Measurements from ENCODE around the gene ADGRD1. TPM values are rescaled to one million over a fixed set of nuclear protein-coding genes. Genes with fewer than 3 reads are reported as not detected.

ADGRD1 gene
- polyA plus RNA-seq, 1 experiment, result 68.5 TPM

DNA sequence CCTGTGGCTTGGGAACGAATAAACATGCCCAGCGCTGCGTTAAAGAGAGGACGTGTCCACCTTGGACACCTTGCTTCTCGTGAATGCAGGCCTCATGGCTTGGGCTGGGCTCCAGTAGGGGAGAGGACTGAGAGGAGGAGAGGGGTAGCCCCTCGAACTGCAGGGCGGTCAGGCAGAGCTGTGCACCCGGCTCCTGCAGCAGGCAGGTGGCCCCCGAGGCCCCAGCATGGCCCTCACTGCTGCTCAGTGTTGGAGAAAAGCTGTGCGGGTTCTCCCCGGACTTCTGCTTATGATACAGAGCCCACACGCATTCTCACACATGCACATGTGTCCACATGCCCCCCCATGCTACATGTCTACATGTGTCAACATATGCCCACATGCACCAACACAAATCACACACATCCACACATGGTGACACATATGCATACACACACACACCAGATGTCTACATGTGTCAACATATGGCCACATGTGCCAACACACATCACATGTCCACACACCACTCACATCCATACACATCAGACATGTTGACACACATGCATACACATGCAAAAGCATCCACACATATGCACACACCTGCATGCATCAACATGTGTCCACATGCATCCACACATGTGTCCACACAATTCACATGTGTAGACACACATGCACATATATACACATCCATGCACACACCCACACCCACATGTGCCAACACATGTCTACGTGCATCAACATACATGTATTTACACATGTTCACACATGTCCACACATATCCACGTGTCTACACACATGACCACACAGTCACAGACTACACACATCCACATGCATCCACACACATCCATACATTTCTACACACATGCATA, 3.0 kb downstream of the ADGRD1 start:
- no peak for TF ChIP-seq CTCF (IDR thresholded peaks at IDR 0.05; ENCODE audit: insufficient read depth, low read depth, low read length)
- CTCF ChIA-PET, result no interaction called here
- Histone ChIP-seq H3K4me3 (ENCODE audit: low read depth, low read length) (peak overlapping the region; percentile 63), H3K27me3 (ENCODE audit: control insufficient read depth, insufficient read depth, low read length) (no peaks in the 10 kb centered on the region), H3K36me3 (ENCODE audit: control insufficient read depth, insufficient read depth, low read length) (no peaks in the 10 kb centered on the region; the same call in 1 of the 2 replicates)
- no peak for DNase-seq (ENCODE audit: low read depth)
- POLR2A ChIA-PET, result no interaction called here

DNA sequence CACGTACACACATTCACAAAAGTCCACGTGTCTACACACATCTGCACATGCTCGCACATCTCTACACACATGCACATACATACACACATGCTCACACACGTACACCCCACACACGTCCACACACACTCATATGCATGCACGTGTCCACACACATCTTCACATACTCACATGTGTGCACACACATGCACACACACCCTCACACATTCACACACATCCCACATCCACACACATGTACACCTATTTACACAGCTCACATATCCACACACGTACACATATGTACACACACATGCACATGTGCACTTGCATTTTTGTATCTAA, 3.6 kb downstream of the ADGRD1 start:
- ChIA-PET POLR2A (no interaction called here), CTCF (no interaction called here)
- Histone ChIP-seq H3K27me3 (ENCODE audit: control insufficient read depth, insufficient read depth, low read length) (no peaks in the 10 kb centered on the region), H3K4me3 (ENCODE audit: low read depth, low read length) (no peak overlapping the region), H3K36me3 (ENCODE audit: control insufficient read depth, insufficient read depth, low read length) (no peaks in the 10 kb centered on the region; the same call in 1 of the 2 replicates)
- TF ChIP-seq CTCF (IDR thresholded peaks at IDR 0.05; ENCODE audit: insufficient read depth, low read depth, low read length), result no peak
- no peak for DNase-seq (ENCODE audit: low read depth)

DNA sequence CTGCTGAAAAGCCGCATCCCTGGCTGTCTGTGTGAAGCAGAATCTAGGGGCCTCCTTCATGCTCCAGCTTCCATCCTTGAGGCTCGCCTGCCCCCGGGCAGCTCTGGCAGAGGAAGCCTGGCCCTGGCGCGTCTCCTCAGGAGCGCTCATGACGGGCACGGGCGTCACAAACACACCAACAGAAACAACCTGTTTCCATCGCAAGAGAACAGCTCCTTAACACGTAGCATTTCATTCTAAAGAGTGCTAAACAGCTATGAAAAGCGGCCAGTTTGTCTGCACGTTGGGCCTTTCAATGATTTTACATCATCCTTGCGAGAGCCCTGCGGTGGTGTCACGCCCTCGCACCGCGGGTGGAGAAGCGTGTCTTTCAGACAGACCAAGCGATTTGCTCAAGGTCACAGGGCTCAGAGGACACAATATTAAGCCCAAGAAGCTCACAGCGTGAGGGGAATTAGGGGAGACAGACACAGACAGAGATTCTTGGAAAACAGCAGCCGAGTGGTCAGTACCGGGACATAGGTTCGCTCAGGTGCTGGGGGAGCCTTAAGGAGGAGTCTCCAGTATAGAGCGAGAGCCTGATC, 4.9 kb downstream of the ADGRD1 start:
- Histone ChIP-seq H3K27me3 (ENCODE audit: control insufficient read depth, insufficient read depth, low read length) (no peaks in the 10 kb centered on the region), H3K4me3 (ENCODE audit: low read depth, low read length) (no peak overlapping the region), H3K36me3 (ENCODE audit: control insufficient read depth, insufficient read depth, low read length) (no peaks in the 10 kb centered on the region; the same call in 1 of the 2 replicates)
- no peak for TF ChIP-seq CTCF (IDR thresholded peaks at IDR 0.05; ENCODE audit: insufficient read depth, low read depth, low read length)
- no peak for DNase-seq (ENCODE audit: low read depth)
- CTCF ChIA-PET, result no interaction called here
- POLR2A ChIA-PET, result no interaction called here

- no peaks in the 10 kb centered on the region; the same call in 1 of the 2 replicates for H3K36me3 ChIP-seq (ENCODE audit: control insufficient read depth, insufficient read depth, low read length)
- ChIA-PET CTCF (no interaction called here), POLR2A (no interaction called here)
- H3K27me3 ChIP-seq (ENCODE audit: control insufficient read depth, insufficient read depth, low read length), result no peaks in the 10 kb centered on the region
- TF ChIP-seq CTCF (IDR thresholded peaks at IDR 0.05; ENCODE audit: insufficient read depth, low read depth, low read length), result no peak
- no peak overlapping the region for H3K4me3 ChIP-seq (ENCODE audit: low read depth, low read length)
- no peak for DNase-seq (ENCODE audit: low read depth)
These were observed 5.9 kb downstream of the ADGRD1 start for GRCh38 chr12:130959632-130960031.

DNA sequence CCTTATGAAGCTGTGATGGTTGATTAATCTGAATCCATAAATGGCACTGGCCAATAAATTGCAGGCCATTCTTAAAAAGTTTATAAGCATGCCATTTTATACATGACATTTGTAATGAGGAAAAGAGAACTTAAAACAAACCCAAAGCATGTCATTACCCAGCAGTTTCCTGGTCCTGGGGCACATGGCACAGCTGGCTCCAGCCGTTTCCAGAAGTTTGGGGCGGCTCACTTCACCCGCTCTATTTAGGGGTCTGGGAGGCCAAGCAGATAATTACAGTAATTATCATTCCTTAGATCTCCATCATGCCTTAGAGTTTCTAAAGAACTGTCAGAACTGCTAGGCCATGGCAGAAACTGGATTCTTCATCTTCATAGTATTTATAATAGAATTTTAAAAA, 6.4 kb downstream of the ADGRD1 start:
- ChIA-PET CTCF (no interaction called here), POLR2A (no interaction called here)
- no peak for DNase-seq (ENCODE audit: low read depth)
- Histone ChIP-seq H3K27me3 (ENCODE audit: control insufficient read depth, insufficient read depth, low read length) (no peaks in the 10 kb centered on the region), H3K4me3 (ENCODE audit: low read depth, low read length) (no peak overlapping the region), H3K36me3 (ENCODE audit: control insufficient read depth, insufficient read depth, low read length) (no peaks in the 10 kb centered on the region; the same call in 1 of the 2 replicates)
- no peak for TF ChIP-seq CTCF (IDR thresholded peaks at IDR 0.05; ENCODE audit: insufficient read depth, low read depth, low read length)
